Ectodermal cell (in vitro differentiated cells): ENCODE data around the gene ANKRD34C.

Source experiments
- H3K27ac ChIP-seq: 2 replicates; pipeline ENCODE4 v1.7.0; 2013; ENCODE audit warnings: mild to moderate bottlenecking, low read depth, low read length; ENCODE audit not compliant: insufficient read depth, poor library complexity, severe bottlenecking
- H3K27me3 ChIP-seq: 2 replicates; pipeline ENCODE4 v1.7.0; 2013; ENCODE audit warnings: mild to moderate bottlenecking, low read length; ENCODE audit not compliant: insufficient read depth, control insufficient read depth, poor library complexity, severe bottlenecking
- H3K36me3 ChIP-seq: one replicate; pipeline ENCODE4 v1.7.0; 2013; ENCODE audit warnings: low read length; ENCODE audit not compliant: control insufficient read depth, insufficient read depth
- H3K4me1 ChIP-seq: one replicate; pipeline ENCODE4 v1.7.0; 2013; ENCODE audit warnings: low read length; ENCODE audit not compliant: control insufficient read depth, insufficient read depth
- H3K4me3 ChIP-seq: 2 replicates; pipeline ENCODE4 v1.7.0; 2013; ENCODE audit warnings: low read depth, low read length, control low read depth; ENCODE audit not compliant: insufficient read depth
- H3K9me3 ChIP-seq: 2 replicates; pipeline ENCODE4 v1.7.0; 2013; ENCODE audit warnings: mild to moderate bottlenecking, low read length, moderate library complexity; ENCODE audit not compliant: control insufficient read depth
- WGBS, 2 experiments: methylation state at CpG; one replicate each; pipeline ENCODE4 v1.1.7; 2013; ENCODE audit warnings: missing lambda C conversion rate in 2 of 2; 5-methylcytosine and 5-hydroxymethylcytosine counted together

Gene ANKRD34C

GRCh38 chr15:79283252-79284048, 928 bp downstream of the ANKRD34C start:
- no peaks in the 10 kb centered on the region for H3K36me3 ChIP-seq
- WGBS, 2 experiments: 15% methylated on average over 46 of the region's 46 CpGs
- H3K4me3 ChIP-seq: no peak overlapping the region
- H3K4me1 ChIP-seq: peaks cover 5% of the 10 kb centered on the region
- H3K27me3 ChIP-seq: peaks cover 84% of the 10 kb centered on the region
- no peak overlapping the region for H3K27ac ChIP-seq
- H3K9me3 ChIP-seq: no peaks in the 10 kb centered on the region

GRCh38 chr15:79290642-79291275, 8.2 kb downstream of the ANKRD34C start:
- H3K9me3 ChIP-seq: no peaks in the 10 kb centered on the region
- WGBS, 2 experiments: 88 to 89% methylated on average over 6 of the region's 6 CpGs
- H3K27me3 ChIP-seq: peaks cover 38% of the 10 kb centered on the region
- H3K4me1 ChIP-seq: no peaks in the 10 kb centered on the region
- H3K27ac ChIP-seq: no peak overlapping the region
- H3K4me3 ChIP-seq: no peak overlapping the region
- no peaks in the 10 kb centered on the region for H3K36me3 ChIP-seq

GRCh38 chr15:79292011-79292410, 9.5 kb downstream of the ANKRD34C start:
- Histone ChIP-seq H3K4me3 (no peak overlapping the region), H3K4me1 (no peaks in the 10 kb centered on the region), H3K36me3 (no peaks in the 10 kb centered on the region), H3K27me3 (peaks cover 26% of the 10 kb centered on the region), H3K9me3 (no peaks in the 10 kb centered on the region), H3K27ac (no peak overlapping the region)
- 89 to 96% methylated on average over 4 of the region's 4 CpGs for WGBS, 2 experiments

DNA sequence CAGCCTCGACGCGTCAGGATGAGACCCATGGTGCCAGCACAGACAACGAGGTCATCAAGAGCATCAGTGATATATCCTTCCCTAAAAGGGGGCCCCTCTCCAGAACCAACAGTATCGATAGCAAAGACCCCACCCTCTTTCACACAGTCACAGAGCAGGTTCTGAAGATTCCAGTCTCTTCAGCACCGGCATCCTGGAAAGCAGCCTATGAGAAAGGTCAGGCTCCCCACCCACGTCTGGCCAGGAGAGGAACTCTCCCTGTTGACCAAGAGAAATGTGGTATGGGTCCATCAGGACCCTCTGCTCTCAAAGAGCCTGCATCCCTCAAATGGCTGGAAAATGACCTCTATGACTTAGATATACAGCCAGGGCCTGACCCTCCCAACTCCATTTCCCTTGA, 11.6 kb downstream of the ANKRD34C start:
- peaks cover 23% of the 10 kb centered on the region for H3K27me3 ChIP-seq
- no peak overlapping the region for H3K27ac ChIP-seq
- H3K9me3 ChIP-seq: no peaks in the 10 kb centered on the region
- no peak overlapping the region for H3K4me3 ChIP-seq
- no peaks in the 10 kb centered on the region for H3K36me3 ChIP-seq
- WGBS, 2 experiments: 75 to 79% methylated on average over 7 of the region's 7 CpGs
- no peaks in the 10 kb centered on the region for H3K4me1 ChIP-seq

- no peaks in the 10 kb centered on the region for H3K9me3 ChIP-seq
- H3K4me1 ChIP-seq: no peaks in the 10 kb centered on the region
- WGBS, 2 experiments: 60 to 78% methylated on average over 4 of the region's 4 CpGs
- H3K27ac ChIP-seq: no peak overlapping the region
- H3K36me3 ChIP-seq: no peaks in the 10 kb centered on the region
- peaks cover 30% of the 10 kb centered on the region for H3K27me3 ChIP-seq
- H3K4me3 ChIP-seq: no peak overlapping the region
These were observed 14.1 kb downstream of the ANKRD34C start for GRCh38 chr15:79296583-79296982.

- H3K9me3 ChIP-seq: no peaks in the 10 kb centered on the region
- no peak overlapping the region for H3K27ac ChIP-seq
- H3K4me1 ChIP-seq: no peaks in the 10 kb centered on the region
- H3K27me3 ChIP-seq: peaks cover 46% of the 10 kb centered on the region
- no peak overlapping the region for H3K4me3 ChIP-seq
- H3K36me3 ChIP-seq: no peaks in the 10 kb centered on the region
- 92 to 94% methylated on average over 7 of the region's 7 CpGs for WGBS, 2 experiments
These were observed 16.8 kb downstream of the ANKRD34C start for GRCh38 chr15:79299126-79299840.

- Histone ChIP-seq H3K9me3 (no peaks in the 10 kb centered on the region), H3K27ac (no peak overlapping the region), H3K4me3 (no peak overlapping the region), H3K27me3 (peaks cover 52% of the 10 kb centered on the region), H3K36me3 (no peaks in the 10 kb centered on the region), H3K4me1 (no peaks in the 10 kb centered on the region)
- WGBS, 2 experiments: 80 to 87% methylated on average over 1 of the region's 1 CpG
These were observed 17.3 kb downstream of the ANKRD34C start for GRCh38 chr15:79299841-79300235.

DNA sequence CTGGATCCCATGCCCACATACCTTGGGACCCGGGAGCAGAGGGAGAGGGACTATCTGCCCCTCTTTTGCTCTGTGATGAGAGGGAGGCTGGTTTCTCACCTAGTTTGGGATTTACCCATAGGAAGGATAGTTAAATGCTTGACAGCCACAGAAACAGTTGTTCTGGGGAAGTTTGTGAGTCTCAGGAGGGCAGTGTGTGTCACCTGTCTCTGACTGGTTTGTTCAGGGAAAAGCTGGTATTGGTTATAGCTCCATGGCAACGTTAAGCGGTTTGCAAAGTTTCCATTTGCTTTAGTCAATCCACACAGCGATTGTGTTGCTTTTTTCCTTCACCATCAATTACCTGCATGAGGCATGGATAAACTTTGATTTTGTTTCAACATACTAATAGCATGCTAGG, 24.7 kb downstream of the ANKRD34C start:
- H3K27me3 ChIP-seq: peaks cover 73% of the 10 kb centered on the region
- H3K27ac ChIP-seq: no peak overlapping the region
- no peaks in the 10 kb centered on the region for H3K36me3 ChIP-seq
- no peak overlapping the region for H3K4me3 ChIP-seq
- H3K9me3 ChIP-seq: no peaks in the 10 kb centered on the region
- WGBS, 2 experiments: 54 to 68% methylated on average over 4 of the region's 4 CpGs
- peaks cover 7% of the 10 kb centered on the region for H3K4me1 ChIP-seq

- Histone ChIP-seq H3K9me3 (no peaks in the 10 kb centered on the region), H3K4me1 (peaks cover 9% of the 10 kb centered on the region), H3K4me3 (no peak overlapping the region), H3K27ac (no peak overlapping the region), H3K27me3 (peaks cover 60% of the 10 kb centered on the region), H3K36me3 (peaks cover 3% of the 10 kb centered on the region)
- WGBS, 2 experiments: 65 to 71% methylated on average over 2 of the region's 2 CpGs
These were observed 26.4 kb downstream of the ANKRD34C start for GRCh38 chr15:79308874-79309273.

DNA sequence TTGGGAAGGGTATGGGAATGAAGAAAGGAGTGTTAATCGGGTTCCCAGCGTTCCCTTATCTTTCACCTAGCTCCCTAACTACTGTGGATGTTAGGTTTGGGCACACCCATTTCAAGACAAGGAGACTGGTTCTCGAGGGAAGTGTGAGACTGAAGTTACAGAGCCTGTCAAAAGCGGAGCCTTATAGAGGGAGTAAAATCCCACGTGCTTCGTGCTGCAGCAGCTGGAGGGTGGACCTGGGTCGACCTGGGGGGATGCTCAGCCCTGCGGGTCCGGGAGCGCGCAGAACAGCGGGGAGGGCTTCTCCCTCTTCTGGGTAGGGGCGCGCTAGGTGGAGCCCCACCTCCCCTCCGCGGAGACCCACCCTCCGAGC, 28.1 kb downstream of the ANKRD34C start:
- H3K36me3 ChIP-seq: peaks cover 19% of the 10 kb centered on the region
- peaks cover 9% of the 10 kb centered on the region for H3K4me1 ChIP-seq
- 0 to 2% methylated on average over 10 to 12 of the region's 17 CpGs for WGBS, 2 experiments
- peak overlapping the region; percentile 76 for H3K4me3 ChIP-seq
- no peaks in the 10 kb centered on the region for H3K9me3 ChIP-seq
- no peak overlapping the region for H3K27ac ChIP-seq
- H3K27me3 ChIP-seq: peaks cover 43% of the 10 kb centered on the region
